ENCODE results near the gene MAGI2.

The MAGI2 gene

DNA sequence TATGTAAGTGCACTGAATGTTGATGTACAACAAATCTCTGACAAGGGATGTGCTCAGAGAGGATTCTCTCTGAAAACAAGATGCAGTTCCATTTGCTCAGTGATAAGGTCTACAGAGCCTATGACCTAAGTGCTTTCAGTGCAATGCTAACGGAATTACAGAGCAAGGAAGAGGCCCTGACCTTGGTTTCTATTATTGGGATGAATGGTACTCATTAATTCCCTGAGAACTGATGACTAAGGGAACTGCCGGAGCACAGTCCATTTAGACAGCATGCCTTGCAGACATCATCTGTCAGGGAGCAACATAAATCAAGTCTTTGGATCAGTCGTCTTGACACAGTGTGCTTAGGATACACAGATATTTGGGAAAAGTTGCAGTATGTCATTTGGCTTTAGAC, 1314.1 kb downstream of the MAGI2 start:
- DNase-seq (ENCODE audit: low spot score) = peak; percentile 67

DNA sequence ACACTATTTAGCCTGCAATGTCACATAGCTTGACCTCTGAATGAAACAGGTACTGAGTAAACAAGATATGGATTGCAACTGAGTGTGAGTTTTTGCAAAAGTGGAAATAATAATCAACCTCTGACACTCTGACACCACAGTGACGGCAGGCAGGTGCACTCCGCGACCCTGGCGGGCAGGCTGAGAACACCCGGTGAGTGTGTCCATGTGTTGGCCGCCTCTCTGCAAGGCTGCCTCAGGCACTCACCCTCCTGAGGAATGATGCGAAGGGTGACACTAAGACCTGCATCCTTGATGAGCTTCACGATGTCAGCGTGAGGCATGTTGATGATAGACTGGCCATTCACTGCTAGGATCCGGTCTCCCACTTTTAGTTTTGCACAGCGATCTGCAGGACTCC, 1318.7 kb downstream of the MAGI2 start:
- no peak for DNase-seq (ENCODE audit: low spot score)

DNA sequence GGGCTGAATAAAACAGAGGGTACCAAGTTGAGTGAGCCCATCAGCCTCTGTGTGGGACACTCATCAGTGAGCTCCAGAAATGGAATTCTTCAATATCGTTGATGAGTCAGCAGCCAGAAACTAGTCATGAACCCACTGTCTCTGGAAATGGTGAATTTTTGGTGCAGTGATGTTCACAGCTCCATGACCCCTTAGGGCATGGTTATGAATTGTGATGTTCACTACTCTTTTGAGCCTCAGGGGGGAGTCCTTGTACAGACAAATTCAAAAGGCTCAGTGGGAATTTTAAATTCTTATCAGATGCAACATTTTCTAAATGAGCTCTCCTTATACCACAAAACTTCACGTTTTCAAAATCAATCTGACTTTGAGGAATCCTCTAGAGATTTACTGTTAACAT, 1319.2 kb downstream of the MAGI2 start:
- peak; percentile 76 for DNase-seq (ENCODE audit: low spot score)

DNA sequence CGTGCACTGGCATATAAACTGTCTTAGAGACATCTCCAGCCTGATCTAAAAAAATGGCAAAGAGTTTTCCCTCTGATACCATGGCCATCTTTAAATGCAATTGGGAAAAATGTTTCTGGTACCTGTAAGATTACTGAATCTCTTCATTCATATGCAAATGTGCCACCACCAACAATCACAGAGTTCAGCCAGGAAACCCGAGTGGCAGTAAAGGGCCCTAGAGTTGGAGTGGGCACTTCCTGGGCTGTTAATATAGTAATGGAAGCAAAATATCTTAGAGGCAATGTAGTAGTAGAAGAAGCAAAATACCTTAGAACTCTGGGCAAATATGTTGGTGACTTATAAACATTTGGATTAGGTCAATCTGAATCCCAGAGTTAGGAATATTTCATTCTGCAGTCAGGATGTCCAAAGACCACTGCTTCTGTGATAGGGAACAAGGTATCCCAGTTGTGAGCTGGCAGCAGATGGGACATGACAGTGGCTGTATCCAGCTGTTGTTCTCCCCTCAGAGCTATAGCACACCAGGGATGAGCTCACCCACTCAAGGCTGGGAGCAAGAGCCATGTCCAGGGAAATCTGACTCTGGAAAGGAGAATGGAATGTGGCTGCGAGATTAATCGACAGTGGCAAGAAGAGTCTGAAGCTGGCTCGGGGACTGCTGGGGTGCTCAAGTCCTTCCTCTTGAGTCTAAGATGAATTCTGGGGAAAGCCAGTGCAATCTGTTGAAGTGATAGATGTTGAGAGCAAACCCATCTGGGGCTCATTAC, 1322.8 kb downstream of the MAGI2 start:
- DNase-seq (ENCODE audit: low spot score) = peak; percentile 30

DNA sequence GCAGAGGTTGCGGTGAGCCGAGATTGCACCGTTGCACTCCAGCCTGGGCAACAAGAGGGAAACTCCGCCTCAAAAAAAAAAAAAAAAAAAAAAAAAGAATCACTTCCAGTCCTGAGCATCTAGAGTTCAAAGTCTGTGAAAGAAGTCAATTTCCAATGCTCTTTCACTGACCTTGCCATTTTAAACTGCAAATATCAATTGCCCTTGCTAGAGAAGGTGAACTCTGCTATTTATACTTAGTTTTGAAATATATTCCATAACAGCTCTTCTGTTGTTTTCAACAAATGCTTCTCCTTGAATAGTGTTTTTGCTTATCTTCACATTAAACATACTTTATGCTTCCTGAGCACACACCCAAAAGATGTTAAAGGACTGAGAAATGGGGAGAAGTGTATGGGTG, 1323.6 kb downstream of the MAGI2 start:
- DNase-seq (ENCODE audit: low spot score) = no peak

DNA sequence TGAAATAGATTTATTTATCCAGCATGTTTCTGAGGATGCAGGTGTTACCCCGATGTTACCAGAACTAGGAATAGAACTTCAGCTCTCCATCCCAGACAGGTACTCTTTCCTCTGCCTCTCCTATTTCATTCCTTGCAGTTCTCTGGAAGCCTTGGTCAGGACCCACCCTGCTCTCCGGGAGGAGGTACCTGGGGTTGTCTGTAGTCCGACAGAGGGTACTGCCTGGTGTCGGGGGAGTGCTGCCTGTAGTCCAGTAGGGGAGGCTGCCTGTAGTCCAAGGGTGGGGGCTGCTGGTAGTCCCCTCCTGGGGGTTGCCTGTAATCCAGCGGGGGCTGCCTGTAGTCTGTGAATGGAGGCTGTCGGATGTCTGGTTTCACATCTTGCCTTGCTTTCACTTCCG, 1326.5 kb downstream of the MAGI2 start:
- no peak for DNase-seq (ENCODE audit: low spot score)

DNA sequence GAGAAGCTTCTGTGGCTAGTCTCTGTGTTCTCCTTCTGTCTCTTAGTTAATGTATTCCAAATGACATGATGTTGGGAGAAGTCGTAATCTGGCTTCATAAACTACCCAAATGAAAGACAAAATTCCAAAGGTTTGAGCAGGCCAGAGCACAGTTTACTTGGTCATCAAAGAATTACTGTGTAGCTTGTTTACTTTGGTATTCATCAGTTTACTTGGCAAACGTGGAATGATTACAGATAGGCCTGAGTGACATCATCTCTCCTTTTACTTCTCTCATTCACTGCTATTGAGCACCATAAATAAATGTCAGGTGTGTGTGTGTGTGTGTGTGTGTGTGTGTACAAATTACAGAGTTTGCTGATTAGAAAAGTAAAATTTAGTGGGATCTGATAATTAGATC, 1327.6 kb downstream of the MAGI2 start:
- peak; percentile 72 for DNase-seq (ENCODE audit: low spot score)

DNA sequence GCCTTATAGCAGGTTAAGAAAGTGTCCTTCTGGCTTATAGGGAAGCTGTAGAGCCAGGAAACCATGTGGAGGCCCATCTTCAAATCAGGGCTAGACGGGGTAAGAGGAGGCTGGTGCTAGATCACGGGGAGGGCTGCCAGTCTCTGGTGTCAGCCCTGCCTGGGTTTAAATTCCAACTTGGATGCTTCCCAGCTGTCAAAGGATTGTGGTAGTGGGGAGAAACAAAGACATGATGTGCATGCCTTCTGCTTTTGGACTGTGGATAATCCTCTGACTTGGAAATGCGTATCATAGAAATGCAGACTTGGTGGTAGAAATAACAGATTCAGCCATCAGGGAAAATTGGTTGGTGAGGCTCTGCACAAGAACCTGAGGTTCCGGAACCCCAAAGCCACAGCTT, 1329.3 kb downstream of the MAGI2 start:
- DNase-seq (ENCODE audit: low spot score) = no peak

DNA sequence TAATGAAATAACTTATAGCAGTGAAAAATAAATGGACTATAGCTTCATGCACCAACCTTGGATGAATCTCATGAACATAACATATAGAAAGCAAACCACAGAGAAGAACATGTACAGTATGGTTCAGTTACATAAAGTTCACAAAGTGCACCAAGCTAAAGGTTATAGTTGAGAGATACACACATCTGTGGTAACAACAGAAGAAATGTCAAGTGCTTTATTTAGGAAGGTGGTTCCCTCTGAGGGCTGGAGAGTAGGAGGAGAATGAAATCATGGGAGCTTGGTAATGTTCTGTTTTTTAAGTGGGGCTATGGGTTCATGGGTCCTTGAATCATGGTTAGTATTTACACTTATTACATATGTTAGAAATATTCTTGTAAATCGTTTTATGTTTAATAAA, 1331.6 kb downstream of the MAGI2 start:
- DNase-seq (ENCODE audit: low spot score) = no peak

DNA sequence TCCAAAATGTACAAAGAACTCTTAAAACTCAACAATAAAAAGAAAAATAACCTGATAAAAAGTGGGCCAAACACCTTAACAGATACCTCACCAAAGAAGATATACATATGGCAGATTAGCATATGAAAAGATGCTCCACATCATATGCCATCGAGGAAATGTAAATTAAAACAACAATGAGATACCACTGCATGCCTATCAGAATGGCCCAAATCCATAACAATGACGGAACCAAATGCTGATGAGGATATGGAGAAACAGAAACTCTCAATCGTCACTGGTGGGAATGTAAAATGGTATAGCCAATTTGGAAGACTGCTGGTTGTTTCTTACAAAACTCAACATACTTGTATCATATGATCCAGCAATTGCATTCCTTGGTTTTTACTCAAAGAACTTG, 1335.0 kb downstream of the MAGI2 start:
- DNase-seq (ENCODE audit: low spot score) = no peak

DNA sequence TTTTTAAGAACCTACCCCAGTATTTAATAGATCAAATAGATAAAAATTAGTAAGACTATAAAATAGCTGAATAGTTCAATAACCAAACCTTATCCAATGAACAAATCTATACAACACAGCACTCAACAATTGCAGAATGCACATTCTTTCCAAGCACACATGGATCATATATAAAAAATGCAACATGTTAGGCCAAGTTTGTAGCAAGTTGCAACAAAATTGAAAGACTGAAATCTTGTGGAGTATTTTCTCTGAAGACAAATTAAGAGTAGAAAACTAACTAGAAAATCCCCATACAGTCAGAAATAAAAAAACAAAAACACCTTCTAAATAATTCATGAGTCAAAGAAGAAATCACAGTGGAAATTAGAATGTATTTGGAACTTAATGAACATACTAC, 1337.6 kb downstream of the MAGI2 start:
- DNase-seq (ENCODE audit: low spot score) = no peak

DNA sequence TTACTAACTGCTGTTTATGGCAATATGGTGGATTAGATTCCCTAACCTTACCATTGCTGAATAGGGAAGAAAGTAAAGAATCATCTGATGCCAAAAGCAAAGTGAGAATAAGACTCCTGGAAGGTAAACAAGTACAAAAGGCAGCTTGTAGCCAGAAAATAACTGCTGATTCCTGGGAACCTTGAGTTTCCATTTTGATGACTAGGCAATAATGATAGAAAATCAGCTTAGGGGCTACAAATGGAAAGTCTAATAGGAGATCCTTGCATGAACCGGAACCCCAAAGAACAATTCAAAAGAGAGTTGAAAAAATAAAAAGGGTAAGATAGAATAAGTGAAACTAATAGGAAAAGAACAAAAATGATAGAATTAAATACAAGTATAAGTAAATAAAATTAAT, 1338.5 kb downstream of the MAGI2 start:
- DNase-seq (ENCODE audit: low spot score) = no peak

DNA sequence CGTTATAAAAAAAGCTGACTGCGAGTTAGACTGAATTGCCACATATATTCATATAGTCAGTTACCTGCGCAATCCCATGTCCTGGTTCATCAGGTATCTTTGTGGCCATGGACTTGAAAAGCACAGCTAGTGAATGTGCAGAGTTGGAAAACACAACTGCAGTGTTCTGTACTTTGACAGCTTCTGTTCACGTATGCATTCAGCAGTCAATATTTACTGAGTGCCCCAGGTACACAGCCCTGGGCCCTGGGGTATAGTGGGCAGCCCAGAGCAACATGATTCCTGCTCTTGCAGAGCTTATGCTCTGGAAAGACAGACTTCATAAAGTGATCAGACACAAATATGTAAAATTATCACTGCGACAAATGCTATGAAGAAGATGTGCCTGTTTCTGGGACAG, 1341.0 kb downstream of the MAGI2 start:
- DNase-seq (ENCODE audit: low spot score) = no peak

DNA sequence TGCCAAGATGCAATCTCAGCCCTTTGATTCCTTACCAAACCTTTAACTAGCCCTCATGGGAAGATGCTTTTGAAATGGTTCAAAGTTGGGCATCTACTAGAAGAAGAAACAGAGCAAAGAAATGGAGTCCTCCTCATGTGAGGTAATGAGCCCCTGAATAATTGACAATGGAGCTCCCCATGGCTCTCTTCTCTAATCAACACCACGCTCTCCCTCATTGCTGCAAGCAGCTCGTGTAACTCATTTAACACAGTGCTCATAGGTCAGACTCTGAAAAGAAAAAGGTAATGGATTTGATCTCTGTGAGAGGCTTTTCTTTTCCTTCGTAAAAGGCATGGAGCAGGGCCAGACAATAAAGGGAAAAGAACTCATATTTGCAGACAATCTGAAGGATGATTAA, 1342.1 kb downstream of the MAGI2 start:
- no peak for DNase-seq (ENCODE audit: low spot score)

DNA sequence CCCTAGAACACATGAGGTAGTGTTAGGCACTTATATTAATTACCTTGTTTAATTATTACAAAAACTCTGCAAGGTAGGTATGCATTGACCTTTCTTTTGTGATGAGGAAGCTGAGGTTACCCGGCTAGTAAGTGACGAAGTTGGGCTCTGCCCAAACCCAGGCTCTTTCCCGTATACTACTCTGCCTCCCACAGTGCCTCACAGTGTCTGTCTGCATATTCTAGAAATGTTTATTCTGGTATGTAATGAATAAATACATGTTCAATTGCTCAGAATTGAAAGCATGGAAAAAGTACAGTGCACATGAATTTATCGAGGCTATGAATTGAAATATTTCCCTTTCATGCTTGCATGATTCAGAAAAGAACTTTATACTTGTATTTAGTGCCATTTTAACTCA, 1350.0 kb downstream of the MAGI2 start:
- no peak for DNase-seq (ENCODE audit: low spot score)

DNA sequence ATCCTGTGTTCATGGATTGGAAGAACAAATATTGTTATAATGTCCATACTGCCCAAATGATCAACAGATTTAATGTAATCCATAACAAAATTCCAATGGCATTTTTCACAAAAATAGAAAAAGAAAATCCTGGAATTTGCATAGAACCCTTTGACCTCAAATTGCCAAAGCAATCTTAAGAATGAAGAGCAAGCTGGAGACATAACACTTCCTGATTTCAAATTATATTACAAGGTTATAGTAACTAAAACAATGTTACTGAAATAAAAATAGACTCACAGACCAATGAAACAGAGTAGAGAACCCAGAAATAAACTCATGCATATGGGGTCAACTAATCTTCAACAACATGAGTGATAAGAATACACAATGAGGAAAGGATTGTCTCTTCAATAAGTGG, 1352.4 kb downstream of the MAGI2 start:
- no peak for DNase-seq (ENCODE audit: low spot score)

DNA sequence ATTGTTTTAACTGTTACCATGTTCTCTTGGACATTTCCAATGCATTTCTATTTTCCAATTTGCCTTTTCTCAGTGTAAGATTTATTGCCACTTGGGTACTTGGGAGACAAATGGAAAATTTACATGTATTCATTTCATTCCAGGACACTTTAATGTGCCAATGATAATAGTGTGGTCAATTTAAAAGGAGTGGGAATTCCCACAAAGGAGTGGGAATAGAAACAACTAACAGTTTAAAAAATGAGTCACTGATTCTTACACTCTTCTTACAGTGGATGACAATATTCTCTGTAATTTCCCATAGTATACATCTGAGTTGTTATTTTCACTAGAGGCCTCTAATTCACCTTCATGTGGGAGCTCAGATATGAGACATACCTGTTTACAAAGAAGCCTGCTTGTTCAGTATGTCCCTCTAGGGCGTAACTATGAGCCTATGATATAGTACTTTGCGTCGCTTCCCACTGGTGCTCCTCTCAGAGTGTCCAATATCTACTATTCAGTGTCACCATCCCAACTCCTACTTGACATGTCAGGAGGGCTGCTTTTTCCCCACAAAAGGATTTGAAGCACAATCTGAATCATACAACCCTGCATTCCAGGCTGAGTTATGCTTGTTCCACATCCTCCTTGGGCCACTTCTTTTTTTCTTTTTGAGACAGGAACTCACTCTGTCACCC, 1353.6 kb downstream of the MAGI2 start:
- peak; percentile 44 for DNase-seq (ENCODE audit: low spot score)

DNA sequence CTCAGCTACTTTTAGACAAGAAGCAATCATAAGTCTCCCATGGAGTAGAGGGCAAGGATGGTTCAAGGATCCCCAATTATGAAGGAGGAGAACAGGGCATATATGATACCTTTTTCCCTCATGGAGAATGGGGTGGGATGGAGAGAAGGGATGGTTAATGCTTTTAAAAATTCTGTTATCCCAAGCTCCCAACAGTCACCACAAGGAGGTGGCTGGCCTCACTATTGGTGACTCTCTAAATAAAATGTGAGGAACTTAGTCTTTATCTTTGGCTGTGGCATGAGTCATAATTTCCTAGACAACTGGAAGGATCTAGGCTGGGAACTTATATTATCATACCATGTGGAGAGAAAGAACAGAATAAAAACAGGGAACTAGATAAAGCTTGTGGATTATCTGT, 1357.9 kb downstream of the MAGI2 start:
- peak; percentile 46 for DNase-seq (ENCODE audit: low spot score)

DNA sequence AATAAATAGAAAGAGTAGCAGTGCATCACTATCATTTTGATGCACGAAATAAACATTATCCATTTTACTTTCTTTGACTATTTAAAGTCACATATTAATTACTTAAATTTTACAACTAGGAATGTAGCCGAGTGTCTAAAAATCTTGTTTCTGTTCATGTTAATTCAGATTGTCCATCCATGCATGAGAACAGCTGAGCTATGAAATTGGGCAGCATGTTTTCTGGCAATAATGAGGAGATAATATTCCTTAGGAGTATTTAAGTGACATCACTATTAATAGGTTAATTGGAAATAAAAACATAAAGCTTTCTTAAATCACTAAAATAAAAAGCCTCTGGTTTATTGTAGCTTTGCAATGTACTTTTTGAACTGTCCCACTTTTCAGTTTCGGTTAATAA, 1361.1 kb downstream of the MAGI2 start:
- DNase-seq (ENCODE audit: low spot score) = no peak

DNA sequence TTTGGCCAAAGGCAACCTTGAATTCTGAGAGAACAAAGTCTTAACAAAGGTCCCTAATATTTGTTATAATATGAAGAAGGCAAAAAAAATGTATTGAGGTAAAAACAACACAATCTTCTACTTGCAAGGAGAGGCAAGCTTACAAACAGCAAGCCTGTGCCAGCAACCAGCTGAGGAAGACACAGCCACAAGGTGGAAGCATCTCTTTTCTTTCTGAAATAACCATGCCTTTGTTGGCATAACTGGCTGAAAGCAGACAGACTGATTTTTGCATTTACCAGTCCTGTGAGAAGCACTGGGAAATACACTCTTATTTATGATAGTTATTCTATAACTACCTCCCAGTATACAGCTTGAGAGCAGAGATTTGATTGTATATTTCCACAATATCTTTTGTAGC, 1362.9 kb downstream of the MAGI2 start:
- DNase-seq (ENCODE audit: low spot score) = peak; percentile 37

DNA sequence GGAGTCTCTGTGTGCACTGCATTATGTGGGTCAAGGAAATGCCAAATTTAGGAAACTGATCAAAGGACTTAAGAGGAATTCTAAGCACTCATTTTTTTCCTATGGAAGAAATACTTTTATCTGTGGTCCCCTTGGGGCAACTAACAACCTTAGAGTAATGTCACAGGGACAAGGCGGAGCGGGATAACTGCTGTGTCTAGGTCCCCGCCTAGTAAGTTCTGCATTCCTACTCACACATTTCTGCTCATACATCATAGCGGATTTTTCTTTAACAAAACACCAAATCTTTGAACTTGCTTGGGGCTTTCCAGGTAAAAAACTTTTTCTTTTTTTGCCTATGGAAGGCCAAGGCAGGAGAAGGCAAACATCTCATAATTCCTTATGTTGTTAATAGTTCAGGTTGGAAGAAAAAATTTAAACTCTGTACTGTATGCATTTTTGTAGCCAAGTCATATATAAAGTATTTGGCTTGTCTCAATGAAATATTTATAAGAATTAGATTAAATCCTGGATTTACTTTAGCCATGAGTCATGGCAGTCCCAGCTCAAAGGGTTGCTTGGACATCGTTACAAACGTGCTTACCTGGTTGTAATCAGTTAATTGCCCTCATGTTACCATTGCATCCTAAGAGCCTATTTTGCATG, 1369.9 kb downstream of the MAGI2 start:
- DNase-seq (ENCODE audit: low spot score) = no peak

DNA sequence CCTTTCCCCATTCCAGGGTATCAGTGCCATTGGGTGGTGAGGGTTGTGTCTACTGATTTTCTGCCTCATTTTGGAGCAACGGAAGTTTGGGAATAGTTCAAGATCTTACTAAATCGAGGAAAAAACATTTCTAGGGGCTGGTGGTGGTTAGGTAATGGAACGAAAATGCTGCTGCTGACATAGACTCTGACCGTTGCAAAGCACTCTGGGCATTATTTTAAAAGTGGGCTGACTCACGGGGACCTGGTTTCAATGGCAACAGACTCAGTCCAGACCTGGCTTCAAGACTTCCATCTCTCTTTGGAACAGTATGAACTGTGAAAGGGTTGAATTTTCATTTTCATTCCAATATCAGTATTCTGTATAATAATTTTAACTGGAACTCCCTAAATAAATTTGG, 1370.9 kb downstream of the MAGI2 start:
- no peak for DNase-seq (ENCODE audit: low spot score)

DNA sequence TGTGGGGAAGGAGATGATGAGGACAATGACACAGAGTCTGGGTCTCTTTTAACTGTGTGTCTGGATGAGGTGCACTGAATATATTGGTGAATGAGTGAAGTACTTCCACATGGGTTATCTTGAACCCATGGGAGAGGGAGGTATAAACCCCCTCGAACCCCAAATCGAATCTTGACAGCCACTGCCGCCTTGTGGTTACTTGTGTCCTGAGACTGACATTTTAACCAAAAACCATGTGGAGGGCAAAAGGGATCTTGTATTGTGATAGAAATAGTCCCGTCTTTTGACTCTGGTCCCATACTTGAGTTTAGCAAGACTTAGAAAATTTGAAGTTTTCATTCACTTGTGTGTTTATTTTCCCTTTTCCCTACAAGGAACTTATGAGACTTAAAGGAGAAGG, 1371.6 kb downstream of the MAGI2 start:
- no peak for DNase-seq (ENCODE audit: low spot score)
